ENCODE data around the gene CLRN1. TPM values are rescaled to one million over a fixed set of nuclear protein-coding genes. Genes with fewer than 3 reads are reported as not detected.

Gene CLRN1
- total RNA-seq, 1 experiment from 2014 or later, result not detected

DNA sequence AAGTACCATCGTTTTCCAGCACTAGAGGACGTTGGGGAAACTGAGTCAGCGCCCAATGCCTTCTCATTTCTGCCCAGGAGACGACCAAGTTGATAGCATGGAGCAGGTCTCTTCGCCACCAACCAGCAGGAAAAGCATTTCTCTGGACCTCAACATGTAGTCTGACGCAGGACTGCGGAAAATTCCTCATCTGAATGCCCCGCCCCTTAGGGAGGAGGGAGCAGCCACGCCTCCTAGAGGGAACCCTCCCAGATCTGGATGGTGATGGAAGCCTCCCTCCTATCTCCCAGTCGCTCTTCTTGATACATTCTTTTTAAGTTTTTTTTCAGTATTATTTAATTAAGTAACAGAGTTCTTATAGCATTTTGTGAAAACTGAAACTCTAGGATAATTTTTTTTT lies 49.9 kb downstream of the CLRN1 start:
- no peak for DNase-seq
- H3K9me3 ChIP-seq (ENCODE audit: insufficient read depth, low read depth), result no peaks in the 10 kb centered on the region
- no TSS peak for BruUV-seq (replicated peaks)
- TF ChIP-seq, protein P1, sequence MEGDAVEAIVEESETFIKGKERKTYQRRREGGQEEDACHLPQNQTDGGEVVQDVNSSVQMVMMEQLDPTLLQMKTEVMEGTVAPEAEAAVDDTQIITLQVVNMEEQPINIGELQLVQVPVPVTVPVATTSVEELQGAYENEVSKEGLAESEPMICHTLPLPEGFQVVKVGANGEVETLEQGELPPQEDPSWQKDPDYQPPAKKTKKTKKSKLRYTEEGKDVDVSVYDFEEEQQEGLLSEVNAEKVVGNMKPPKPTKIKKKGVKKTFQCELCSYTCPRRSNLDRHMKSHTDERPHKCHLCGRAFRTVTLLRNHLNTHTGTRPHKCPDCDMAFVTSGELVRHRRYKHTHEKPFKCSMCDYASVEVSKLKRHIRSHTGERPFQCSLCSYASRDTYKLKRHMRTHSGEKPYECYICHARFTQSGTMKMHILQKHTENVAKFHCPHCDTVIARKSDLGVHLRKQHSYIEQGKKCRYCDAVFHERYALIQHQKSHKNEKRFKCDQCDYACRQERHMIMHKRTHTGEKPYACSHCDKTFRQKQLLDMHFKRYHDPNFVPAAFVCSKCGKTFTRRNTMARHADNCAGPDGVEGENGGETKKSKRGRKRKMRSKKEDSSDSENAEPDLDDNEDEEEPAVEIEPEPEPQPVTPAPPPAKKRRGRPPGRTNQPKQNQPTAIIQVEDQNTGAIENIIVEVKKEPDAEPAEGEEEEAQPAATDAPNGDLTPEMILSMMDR (conservative IDR thresholded peaks at IDR 0.05), result no peak
- TF ChIP-seq EZH2 (IDR thresholded peaks at IDR 0.05; ENCODE audit: low read depth), result no peak
- no peak overlapping the region for H3K4me2 ChIP-seq
- H3K79me2 ChIP-seq (ENCODE audit: low read depth), result no peaks in the 10 kb centered on the region
- H3K4me3 ChIP-seq, result no peak overlapping the region
- H3K4me1 ChIP-seq (replicated peaks; ENCODE audit: insufficient read depth), result no peaks in the 10 kb centered on the region
- H3K9me2 ChIP-seq (ENCODE audit: insufficient read depth), result no peaks in the 10 kb centered on the region
- H3K27me3 ChIP-seq (ENCODE audit: insufficient read depth, low read depth), result peaks cover 11% of the 10 kb centered on the region; the same call in 1 of the 2 replicates
- ChIA-PET CTCF (no interaction called here), POLR2A (ENCODE audit: unreplicated experiment) (no interaction called here)
- H3F3A ChIP-seq (ENCODE audit: insufficient read depth, low read depth), result no peaks in the 10 kb centered on the region
- H4K20me1 ChIP-seq (ENCODE audit: insufficient read depth), result no peaks in the 10 kb centered on the region
- H2AFZ ChIP-seq, result no peak overlapping the region
- no peak overlapping the region for H3K27ac ChIP-seq
- H3K36me3 ChIP-seq (ENCODE audit: low read depth), result no peaks in the 10 kb centered on the region
- intact Hi-C loops (cut with micrococcal nuclease; ENCODE audit: unreplicated experiment), result loop anchor here (5.0 kb wide), 1 partner anchor 200 kb away; no protein-coding TSS in a partner anchor

DNA sequence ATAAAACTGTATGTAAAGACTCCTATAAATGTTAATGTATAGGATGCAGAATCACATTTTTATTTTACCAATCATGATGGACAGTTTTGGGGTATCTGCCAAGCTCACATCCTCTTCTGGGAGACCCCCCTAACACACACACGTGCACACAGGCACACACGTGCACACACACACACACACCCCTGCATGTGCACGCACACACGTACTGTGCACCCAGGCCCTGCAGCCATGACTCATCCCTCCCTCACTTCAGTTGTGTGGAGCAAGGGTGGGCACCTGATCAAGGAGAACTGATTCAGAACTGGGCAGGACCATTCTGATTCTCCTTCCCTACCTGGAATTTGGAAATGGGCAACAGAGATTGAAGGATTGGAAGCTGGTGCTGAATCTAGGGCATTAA lies 51.3 kb downstream of the CLRN1 start:
- no peaks in the 10 kb centered on the region for H3K79me2 ChIP-seq (ENCODE audit: low read depth)
- H3K36me3 ChIP-seq (ENCODE audit: low read depth), result no peaks in the 10 kb centered on the region
- H4K20me1 ChIP-seq (ENCODE audit: insufficient read depth), result no peaks in the 10 kb centered on the region
- POLR2A ChIA-PET (ENCODE audit: unreplicated experiment), result no interaction called here
- H3K4me2 ChIP-seq, result no peak overlapping the region
- H2AFZ ChIP-seq, result no peak overlapping the region
- no peak for DNase-seq
- intact Hi-C loops (cut with micrococcal nuclease; ENCODE audit: unreplicated experiment), result loop anchor here (5.0 kb wide), 1 partner anchor 199 kb away; no protein-coding TSS in a partner anchor
- CTCF ChIA-PET, result interaction anchor here (0.6 kb wide), 1 partner anchor 236 kb away, joined by 3 read pairs; no protein-coding TSS in a partner anchor
- no peaks in the 10 kb centered on the region for H3F3A ChIP-seq (ENCODE audit: insufficient read depth, low read depth)
- no peak for TF ChIP-seq EZH2 (IDR thresholded peaks at IDR 0.05; ENCODE audit: low read depth)
- TF ChIP-seq, protein P1 (conservative IDR thresholded peaks at IDR 0.05), result no peak
- peaks cover 11% of the 10 kb centered on the region; the same call in 1 of the 2 replicates for H3K27me3 ChIP-seq (ENCODE audit: insufficient read depth, low read depth)
- no peaks in the 10 kb centered on the region for H3K9me3 ChIP-seq (ENCODE audit: insufficient read depth, low read depth)
- no peak overlapping the region for H3K4me3 ChIP-seq
- no TSS peak for BruUV-seq (replicated peaks)
- H3K4me1 ChIP-seq (replicated peaks; ENCODE audit: insufficient read depth), result no peaks in the 10 kb centered on the region
- no peak overlapping the region for H3K27ac ChIP-seq
- no peaks in the 10 kb centered on the region for H3K9me2 ChIP-seq (ENCODE audit: insufficient read depth)

DNA sequence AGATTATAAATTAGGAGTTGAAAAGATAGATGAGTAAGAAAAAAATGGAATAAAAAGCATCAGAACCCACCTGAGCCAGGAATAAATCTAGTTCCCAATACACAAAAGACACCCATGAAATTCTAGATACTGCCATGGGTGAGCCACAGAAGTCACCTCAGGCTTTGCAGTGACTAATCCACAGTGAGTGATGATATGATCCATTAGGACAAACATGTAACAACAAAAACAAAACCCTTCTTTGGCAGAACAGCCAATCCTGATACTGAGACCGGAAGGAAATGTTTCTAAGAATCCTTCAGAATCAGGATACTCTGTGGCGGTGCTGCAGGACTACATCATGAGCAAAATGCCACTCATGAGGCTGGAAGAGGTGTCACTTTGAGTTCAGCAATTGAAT lies 52.3 kb downstream of the CLRN1 start:
- no peak for DNase-seq
- CTCF ChIA-PET, result interaction anchor here (0.7 kb wide), 1 partner anchor 17 kb away, joined by 3 read pairs; no protein-coding TSS in a partner anchor
- peaks cover 11% of the 10 kb centered on the region; the same call in 1 of the 2 replicates for H3K27me3 ChIP-seq (ENCODE audit: insufficient read depth, low read depth)

More for the DNA sequence above, 52.3 kb downstream of the CLRN1 start:
- no peak overlapping the region for H3K4me2 ChIP-seq
- H4K20me1 ChIP-seq (ENCODE audit: insufficient read depth), result no peaks in the 10 kb centered on the region
- intact Hi-C loops (cut with micrococcal nuclease; ENCODE audit: unreplicated experiment), result loop anchor here (5.0 kb wide), 1 partner anchor 198 kb away; no protein-coding TSS in a partner anchor
- H3K36me3 ChIP-seq (ENCODE audit: low read depth), result no peaks in the 10 kb centered on the region
- H3K27ac ChIP-seq, result no peak overlapping the region
- no TSS peak for BruUV-seq (replicated peaks)
- H3K9me2 ChIP-seq (ENCODE audit: insufficient read depth), result no peaks in the 10 kb centered on the region
- H3F3A ChIP-seq (ENCODE audit: insufficient read depth, low read depth), result no peaks in the 10 kb centered on the region
- no peaks in the 10 kb centered on the region for H3K9me3 ChIP-seq (ENCODE audit: insufficient read depth, low read depth)
- H3K4me1 ChIP-seq (replicated peaks; ENCODE audit: insufficient read depth), result no peaks in the 10 kb centered on the region
- H2AFZ ChIP-seq, result no peak overlapping the region
- TF ChIP-seq EZH2 (IDR thresholded peaks at IDR 0.05; ENCODE audit: low read depth), result no peak
- TF ChIP-seq, protein P1 (conservative IDR thresholded peaks at IDR 0.05), result no peak
- H3K79me2 ChIP-seq (ENCODE audit: low read depth), result no peaks in the 10 kb centered on the region
- POLR2A ChIA-PET (ENCODE audit: unreplicated experiment), result no interaction called here
- H3K4me3 ChIP-seq, result no peak overlapping the region

Data from PC-9 (cell line).